Measurements from ENCODE around the gene HNRNPF. TPM values are rescaled to one million over a fixed set of nuclear protein-coding genes. Genes with fewer than 3 reads are reported as not detected.
"Not testable (repeated sequence)": the region's sequence is repeated elsewhere in the genome, so short reads cannot be mapped to it uniquely, and the experiment has no call there.

HNRNPF gene
- total RNA-seq, 2 experiments from 2014 or later: 464 to 481 TPM

DNA sequence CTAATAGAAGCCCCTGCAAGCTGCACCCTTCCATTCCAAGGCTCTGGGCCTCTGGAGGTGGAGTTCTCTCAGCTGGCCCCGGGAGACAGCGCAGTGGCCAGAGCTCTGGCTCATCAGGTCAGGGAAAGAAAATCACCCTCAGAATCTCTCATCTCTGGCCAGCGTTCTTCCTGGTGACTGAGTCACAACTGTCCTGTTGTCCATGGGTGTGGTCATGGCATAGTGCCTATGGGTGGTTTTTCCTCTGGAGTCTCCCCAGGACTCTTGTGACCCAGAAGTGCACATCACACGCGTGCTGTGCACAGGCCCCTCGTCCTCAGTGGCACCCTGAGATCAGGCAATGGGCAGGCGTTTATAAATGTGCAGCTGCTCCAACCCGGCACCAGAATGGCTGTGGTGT lies 64.9 kb downstream of the HNRNPF start:
- ChIA-PET POLR2A (no interaction called here), CTCF (interaction anchor here (0.7 to 1.6 kb wide), 2 partner anchors 49 to 86 kb away, joined by 3 read pairs; no protein-coding TSS in a partner anchor)
- DNase-seq: no peak
- H3K9me3 Mint-ChIP-seq: no peaks in the 10 kb centered on the region
- H3K36me3 Mint-ChIP-seq (ENCODE audit: low read depth): peaks cover 2% of the 10 kb centered on the region
- no peak overlapping the region for H3K4me3 Mint-ChIP-seq
- peaks cover 45% of the 10 kb centered on the region for H3K4me1 Mint-ChIP-seq
- H3K27ac Mint-ChIP-seq: peak overlapping the region; percentile 68
- peaks cover 11% of the 10 kb centered on the region for H3K27me3 Mint-ChIP-seq

DNA sequence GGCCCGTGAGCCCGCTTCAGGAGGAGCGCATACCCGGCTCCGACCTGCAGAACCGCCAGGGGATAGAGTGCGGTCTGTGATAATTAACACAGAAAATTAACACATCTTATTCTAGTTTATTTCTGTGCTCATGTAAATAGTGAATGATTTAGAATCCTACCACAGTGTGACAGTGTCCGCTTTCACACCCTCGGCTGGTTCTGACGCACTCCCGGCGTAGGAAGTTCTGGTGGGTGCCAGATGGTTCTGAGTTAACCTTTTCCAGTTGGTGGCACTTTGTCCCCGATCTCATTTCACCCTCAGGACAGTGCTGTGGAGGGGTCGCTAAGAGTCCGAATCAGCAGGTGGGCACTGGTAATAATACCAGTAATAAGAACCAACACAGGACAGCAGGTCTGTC lies 65.9 kb downstream of the HNRNPF start:
- POLR2A ChIA-PET: no interaction called here
- Mint-ChIP-seq H3K9me3 (no peaks in the 10 kb centered on the region), H3K4me1 (peaks cover 36% of the 10 kb centered on the region), H3K27ac (no peak overlapping the region), H3K27me3 (peaks cover 8% of the 10 kb centered on the region), H3K4me3 (no peak overlapping the region), H3K36me3 (ENCODE audit: low read depth) (peaks cover 2% of the 10 kb centered on the region)
- CTCF ChIA-PET: no interaction called here
- no peak for DNase-seq

DNA sequence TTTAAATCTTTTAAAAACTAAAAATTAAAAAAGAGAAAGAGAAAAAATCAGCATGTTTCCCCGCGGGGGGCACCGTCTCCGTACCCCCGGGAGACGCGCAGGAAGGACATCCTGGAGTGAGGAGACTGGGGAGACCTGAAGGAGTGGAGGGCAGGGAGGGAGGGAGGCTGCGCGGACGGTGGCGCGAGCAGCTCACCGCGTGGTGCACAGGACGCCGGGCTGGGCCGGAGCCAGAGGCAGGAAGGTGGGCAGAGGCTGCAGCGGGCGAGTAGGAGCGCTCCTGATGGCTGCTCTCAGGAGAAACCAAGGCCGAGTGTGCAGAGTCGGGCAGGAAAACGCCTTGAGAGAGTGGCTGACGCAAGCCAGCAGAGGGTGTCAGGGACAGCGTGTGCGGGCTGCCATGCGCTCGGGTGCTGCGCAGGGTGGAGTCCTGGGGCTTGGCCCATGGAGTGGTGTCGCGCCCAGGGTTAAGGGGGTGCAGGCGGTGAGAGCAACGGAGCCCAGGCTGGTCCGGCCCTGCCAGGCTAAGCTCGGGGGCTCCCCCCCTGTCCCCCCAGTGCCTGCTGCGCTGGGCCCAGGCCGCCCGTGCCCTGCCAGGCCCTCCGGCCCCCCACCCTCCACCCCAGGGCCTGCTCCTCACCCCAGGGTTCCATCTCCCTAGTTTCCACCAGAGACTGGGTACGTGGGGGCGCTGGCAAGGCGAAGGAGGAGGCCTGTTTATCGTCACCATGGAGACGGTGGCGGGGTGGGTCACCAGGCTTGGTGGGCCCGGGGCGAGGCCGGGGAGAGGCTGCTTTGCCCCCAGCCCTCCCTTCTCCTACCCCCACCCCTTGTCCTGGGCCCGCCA lies 66.5 kb downstream of the HNRNPF start:
- POLR2A ChIA-PET: no interaction called here
- H3K4me1 Mint-ChIP-seq: peaks cover 32% of the 10 kb centered on the region
- DNase-seq: no peak

DNA sequence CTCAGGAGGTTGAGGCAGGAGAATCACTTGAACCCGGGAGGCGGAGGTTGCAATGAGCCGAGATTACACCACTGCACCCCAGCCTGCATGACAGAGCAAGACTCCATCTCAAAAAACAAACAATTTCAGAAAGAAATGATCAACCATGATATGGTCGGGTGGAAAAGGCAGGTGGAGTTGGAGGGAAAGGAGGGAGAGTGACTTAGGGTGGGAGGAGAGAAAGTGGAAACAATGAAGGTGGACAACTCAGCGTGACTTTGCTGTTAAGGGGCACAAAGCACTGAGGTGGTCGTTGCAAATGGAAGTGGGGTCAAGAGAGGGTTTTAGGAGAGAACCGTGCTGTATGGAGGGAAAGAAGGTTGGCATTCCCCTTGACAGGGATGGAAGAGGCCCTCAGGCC lies 67.5 kb downstream of the HNRNPF start:
- H3K27me3 Mint-ChIP-seq: peaks cover 8% of the 10 kb centered on the region
- POLR2A ChIA-PET: no interaction called here

More for the DNA sequence above, 66.5 kb downstream of the HNRNPF start:
- Mint-ChIP-seq H3K9me3 (no peaks in the 10 kb centered on the region), H3K36me3 (ENCODE audit: low read depth) (no peaks in the 10 kb centered on the region), H3K27me3 (peaks cover 8% of the 10 kb centered on the region), H3K27ac (no peak overlapping the region), H3K4me3 (no peak overlapping the region)
- CTCF ChIA-PET: interaction anchor here (0.7 kb wide), 1 partner anchor 16 kb away, joined by 3 read pairs; no protein-coding TSS in a partner anchor

GRCh38 chr10:43340619-43341018 lies 68.4 kb downstream of the HNRNPF start:
- ChIA-PET POLR2A (no interaction called here), CTCF (interaction anchor here (1.6 kb wide), 1 partner anchor 8 kb away, joined by 6 read pairs; no protein-coding TSS in a partner anchor)
- Mint-ChIP-seq H3K36me3 (ENCODE audit: low read depth) (no peaks in the 10 kb centered on the region), H3K9me3 (no peaks in the 10 kb centered on the region), H3K27me3 (peaks cover 10% of the 10 kb centered on the region), H3K27ac (no peak overlapping the region), H3K4me3 (no peak overlapping the region), H3K4me1 (peaks cover 38% of the 10 kb centered on the region)
- no peak for DNase-seq

More for the DNA sequence above, 67.5 kb downstream of the HNRNPF start:
- peaks cover 35% of the 10 kb centered on the region for H3K4me1 Mint-ChIP-seq
- H3K27ac Mint-ChIP-seq: no peak overlapping the region
- H3K36me3 Mint-ChIP-seq (ENCODE audit: low read depth): no peaks in the 10 kb centered on the region
- no peaks in the 10 kb centered on the region for H3K9me3 Mint-ChIP-seq
- no peak for DNase-seq
- no peak overlapping the region for H3K4me3 Mint-ChIP-seq
- CTCF ChIA-PET: no interaction called here

- Mint-ChIP-seq H3K27ac (peak overlapping the region; percentile 7), H3K9me3 (no peaks in the 10 kb centered on the region), H3K4me1 (peaks cover 41% of the 10 kb centered on the region), H3K27me3 (peaks cover 10% of the 10 kb centered on the region), H3K4me3 (no peak overlapping the region), H3K36me3 (ENCODE audit: low read depth) (no peaks in the 10 kb centered on the region)
- ChIA-PET POLR2A (no interaction called here), CTCF (interaction anchor here (1.6 kb wide), 1 partner anchor 9 kb away, joined by 6 read pairs; no protein-coding TSS in a partner anchor)
- DNase-seq: no peak
Observed at GRCh38 chr10:43340101-43340500, 68.9 kb downstream of the HNRNPF start.

DNA sequence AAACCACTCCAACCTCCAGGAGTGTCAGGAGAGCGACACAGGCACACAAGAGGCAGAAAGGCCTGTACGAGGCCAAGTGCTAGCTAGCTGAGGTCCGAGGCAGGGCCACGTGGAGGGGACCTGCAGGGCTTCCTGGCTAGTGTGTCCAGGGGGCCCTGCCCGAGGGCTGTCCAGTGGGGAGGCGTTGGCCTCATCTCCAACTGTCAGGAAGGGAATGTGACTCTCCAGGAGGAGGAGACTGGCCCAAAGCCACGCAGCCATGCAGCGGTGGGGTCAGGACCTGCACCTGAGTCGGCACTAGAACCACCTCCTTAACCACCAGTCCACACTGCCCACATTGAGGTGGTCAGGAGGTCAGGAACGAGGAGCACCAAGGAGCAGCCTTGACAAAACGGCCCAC lies 69.8 kb downstream of the HNRNPF start:
- Mint-ChIP-seq H3K9me3 (no peaks in the 10 kb centered on the region), H3K27me3 (peaks cover 10% of the 10 kb centered on the region), H3K4me3 (no peak overlapping the region), H3K36me3 (ENCODE audit: low read depth) (no peaks in the 10 kb centered on the region), H3K27ac (peak overlapping the region; percentile 50), H3K4me1 (peaks cover 32% of the 10 kb centered on the region)
- CTCF ChIA-PET: interaction anchor here (1.5 kb wide), 1 partner anchor 46 kb away, joined by 3 read pairs; no protein-coding TSS in a partner anchor
- POLR2A ChIA-PET: no interaction called here
- no peak for DNase-seq

GRCh38 chr10:43338117-43338516 lies 70.9 kb downstream of the HNRNPF start:
- ChIA-PET CTCF (interaction anchor here (1.5 kb wide), 1 partner anchor 45 kb away, joined by 3 read pairs; no protein-coding TSS in a partner anchor), POLR2A (no interaction called here)
- no peaks in the 10 kb centered on the region for H3K36me3 Mint-ChIP-seq (ENCODE audit: low read depth)
- H3K27ac Mint-ChIP-seq: no peak overlapping the region
- H3K4me1 Mint-ChIP-seq: peaks cover 34% of the 10 kb centered on the region
- H3K4me3 Mint-ChIP-seq: no peak overlapping the region
- peaks cover 10% of the 10 kb centered on the region for H3K27me3 Mint-ChIP-seq
- H3K9me3 Mint-ChIP-seq: no peaks in the 10 kb centered on the region
- no peak for DNase-seq

- H3K27ac Mint-ChIP-seq; POLR2A ChIA-PET; DNase-seq; H3K36me3 Mint-ChIP-seq (ENCODE audit: low read depth); H3K4me3 Mint-ChIP-seq; CTCF ChIA-PET; H3K9me3 Mint-ChIP-seq: not testable (repeated sequence)
- Mint-ChIP-seq H3K4me1 (peaks cover 40% of the 10 kb centered on the region), H3K27me3 (peaks cover 10% of the 10 kb centered on the region)
Observed at GRCh38 chr10:43337536-43337935, 71.5 kb downstream of the HNRNPF start.

- ChIA-PET CTCF (interaction anchor here (0.6 kb wide), 1 partner anchor 13 kb away, joined by 3 read pairs; no protein-coding TSS in a partner anchor), POLR2A (no interaction called here)
- no peak for DNase-seq
- H3K4me1 Mint-ChIP-seq: peaks cover 46% of the 10 kb centered on the region
- H3K9me3 Mint-ChIP-seq: no peaks in the 10 kb centered on the region
- H3K36me3 Mint-ChIP-seq (ENCODE audit: low read depth): peaks cover 4% of the 10 kb centered on the region
- no peak overlapping the region for H3K27ac Mint-ChIP-seq
- peaks cover 10% of the 10 kb centered on the region for H3K27me3 Mint-ChIP-seq
- H3K4me3 Mint-ChIP-seq: no peak overlapping the region
Observed at GRCh38 chr10:43336641-43337318, 72.2 kb downstream of the HNRNPF start.

- POLR2A ChIA-PET: no interaction called here
- H3K36me3 Mint-ChIP-seq (ENCODE audit: low read depth): peaks cover 7% of the 10 kb centered on the region
Observed at GRCh38 chr10:43336061-43336460, 72.9 kb downstream of the HNRNPF start.

More at GRCh38 chr10:43336061-43336460, 72.9 kb downstream of the HNRNPF start:
- Mint-ChIP-seq H3K4me3 (no peak overlapping the region), H3K9me3 (no peaks in the 10 kb centered on the region), H3K27me3 (peaks cover 10% of the 10 kb centered on the region), H3K4me1 (peaks cover 48% of the 10 kb centered on the region), H3K27ac (no peak overlapping the region)
- no peak for DNase-seq
- CTCF ChIA-PET: interaction anchor here (0.6 kb wide), 1 partner anchor 13 kb away, joined by 3 read pairs; no protein-coding TSS in a partner anchor

All from activated CD4-positive, alpha-beta T cell treated with anti-CD3 and anti-CD28 coated beads, Interleukin-2, amount 10 ng/mL, durations not matched to agents 7 days and 5 days (primary cell).